H1 (cell line): Measurements from ENCODE around the gene MCM3AP. TPM values are rescaled to one million over a fixed set of nuclear protein-coding genes. Genes with fewer than 3 reads are reported as not detected.

Source experiments
- CTCF ChIA-PET: fragments of 300-600 bp; sonication (Branson Sonifier 250); formaldehyde crosslinking; loops from one replicate; lab custom pipeline; 2021; ENCODE audit not compliant: partially characterized antibody; lab: Charles Lee
- POLR2A ChIA-PET: fragments of 300-600 bp; sonication (Branson Sonifier 250); formaldehyde crosslinking; loops from one replicate; lab custom pipeline; 2021; ENCODE audit warnings: inconsistent platforms; ENCODE audit not compliant: partially characterized antibody; lab: Charles Lee
- DNase-seq, 2 experiments: peaks; one replicate each; pipeline versions ENCODE4 v3.0.0 to v3.0.0-alpha.2; 2010 to 2022; ENCODE audit warnings: low spot score in 2 of 2, low read depth in 1 of 2, mixed read lengths in 1 of 2
- FAIRE-seq: peaks from 2 replicates; lab custom pipeline; 2011; peaks lifted over from hg19 to GRCh38; lab: Jason Lieb, UNC
- H2AFZ ChIP-seq: 2 replicates; pipeline ENCODE4 v1.8.1; 2012; ENCODE audit warnings: low read length, inconsistent platforms
- H2AK5ac ChIP-seq: 2 replicates; pipeline ENCODE4 v1.6.1; 2013; ENCODE audit warnings: low read depth, low read length
- H2BK120ac ChIP-seq: replicated peaks from 2 replicates; pipeline ENCODE3; 2013; ENCODE audit warnings: low read depth, low read length, inconsistent platforms
- H2BK12ac ChIP-seq: 2 replicates; pipeline ENCODE4 v1.6.1; 2013; ENCODE audit warnings: low read depth, low read length
- H2BK15ac ChIP-seq: 2 replicates; pipeline ENCODE4 v1.6.1; 2013; ENCODE audit warnings: low read length
- H2BK20ac ChIP-seq: 2 replicates; pipeline ENCODE4 v1.6.1; 2013; ENCODE audit warnings: low read length
- H2BK5ac ChIP-seq: 2 replicates; pipeline ENCODE4 v1.6.1; 2013; ENCODE audit warnings: low read depth, low read length
- H3K14ac ChIP-seq: 2 replicates; pipeline ENCODE4 v1.6.1; 2013; ENCODE audit warnings: inconsistent platforms; ENCODE audit not compliant: insufficient read length
- H3K18ac ChIP-seq: 2 replicates; pipeline ENCODE4 v1.6.1; 2013; ENCODE audit warnings: low read length; ENCODE audit errors: extremely low read depth
- H3K23ac ChIP-seq: 2 replicates; pipeline ENCODE4 v1.6.1; 2013; ENCODE audit warnings: inconsistent platforms; ENCODE audit not compliant: insufficient read length
- H3K23me2 ChIP-seq: 2 replicates; pipeline ENCODE4 v1.6.1; 2013; ENCODE audit warnings: low read depth, low read length
- H3K27ac ChIP-seq: 2 replicates; pipeline ENCODE4 v1.6.1; 2011; ENCODE audit warnings: low read depth, low read length, inconsistent platforms
- H3K27me3 ChIP-seq, 4 experiments: replicated peaks in 1 of 4; 1 replicate in 1 of 4; 2 replicates in 3 of 4; pipeline versions ENCODE4 v1.6.1 to v1.8.1; 2011 to 2013; ENCODE audit warnings: low read length in 3 of 4, mild to moderate bottlenecking in 3 of 4, inconsistent platforms in 2 of 4, mixed read lengths in 2 of 4, moderate library complexity in 1 of 4; ENCODE audit not compliant: control insufficient read depth in 3 of 4, insufficient read depth in 3 of 4; ENCODE audit errors: extremely low read depth in 1 of 4
- H3K36me3 ChIP-seq, 4 experiments: 2 replicates each; pipeline versions ENCODE4 v1.6.1 to v1.8.1; 2011 to 2013; ENCODE audit warnings: mild to moderate bottlenecking in 4 of 4, low read length in 3 of 4, moderate library complexity in 2 of 4, control low read depth in 1 of 4, inconsistent platforms in 1 of 4; ENCODE audit not compliant: insufficient read depth in 4 of 4, control insufficient read depth in 2 of 4
- H3K4ac ChIP-seq: replicated peaks from 2 replicates; pipeline ENCODE3; 2013; ENCODE audit warnings: low read length, low read depth, mixed read lengths, inconsistent platforms; ENCODE audit not compliant: insufficient read length
- H3K4me1 ChIP-seq, 4 experiments: replicated peaks in 1 of 4; 1 replicate in 1 of 4; 2 replicates in 3 of 4; pipeline versions ENCODE4 v1.6.1 to v1.8.1; 2011 to 2013; ENCODE audit warnings: low read length in 3 of 4, inconsistent platforms in 2 of 4, mixed read lengths in 1 of 4; ENCODE audit not compliant: insufficient read depth in 4 of 4, control insufficient read depth in 3 of 4
- H3K4me2 ChIP-seq, 2 experiments: 2 replicates each; pipeline versions ENCODE4 v1.6.1 to v1.8.1; 2011 to 2013; ENCODE audit warnings: low read depth in 2 of 2, low read length in 2 of 2, control low read depth in 1 of 2, inconsistent platforms in 1 of 2, mild to moderate bottlenecking in 1 of 2; ENCODE audit not compliant: insufficient read depth in 1 of 2
- H3K4me3 ChIP-seq, 4 experiments: fragments of 200-600, 300-600 bp in 1 of 4; sonication (generic), shearing (Covaris generic), sonication (Bioruptor Twin) in 1 of 4; 2 replicates each; pipeline versions ENCODE4 v1.5.1 to v1.8.1; 2011 to 2016; ENCODE audit warnings: low read length in 4 of 4, low read depth in 3 of 4, control low read depth in 2 of 4, inconsistent platforms in 2 of 4, mild to moderate bottlenecking in 2 of 4, mixed read lengths in 1 of 4, moderate library complexity in 1 of 4; ENCODE audit not compliant: insufficient read depth in 2 of 4; ENCODE audit errors: extremely low read depth in 1 of 4
- H3K56ac ChIP-seq: replicated peaks from 2 replicates; pipeline ENCODE3; 2013; ENCODE audit warnings: low read depth, mild to moderate bottlenecking, mixed read lengths, low read length, inconsistent platforms; ENCODE audit not compliant: insufficient read length
- H3K79me1 ChIP-seq: 2 replicates; pipeline ENCODE4 v1.6.1; 2013; ENCODE audit warnings: low read depth, low read length, control low read depth
- H3K79me2 ChIP-seq, 2 experiments: 2 replicates each; pipeline versions ENCODE4 v1.6.1 to v1.8.1; 2012 to 2013; ENCODE audit warnings: low read length in 2 of 2, mild to moderate bottlenecking in 2 of 2, inconsistent platforms in 1 of 2; ENCODE audit not compliant: insufficient read depth in 2 of 2, control insufficient read depth in 1 of 2
- H3K9ac ChIP-seq, 4 experiments: replicated peaks in 1 of 4; 1 replicate in 1 of 4; 2 replicates in 3 of 4; pipeline versions ENCODE4 v1.6.1 to v1.8.1; 2011 to 2013; ENCODE audit warnings: low read depth in 3 of 4, low read length in 3 of 4, control low read depth in 2 of 4, mild to moderate bottlenecking in 2 of 4, moderate library complexity in 2 of 4, inconsistent platforms in 1 of 4; ENCODE audit errors: extremely low read depth in 1 of 4
- H3K9me3 ChIP-seq, 2 experiments: 2 replicates each; pipeline versions ENCODE4 v1.6.1 to v1.8.1; 2012 to 2013; ENCODE audit warnings: mild to moderate bottlenecking in 2 of 2, moderate library complexity in 2 of 2, control low read depth in 1 of 2, inconsistent platforms in 1 of 2, low read depth in 1 of 2, low read length in 1 of 2, mixed read lengths in 1 of 2; ENCODE audit not compliant: insufficient read depth in 2 of 2
- H4K20me1 ChIP-seq, 2 experiments: replicated peaks in 1 of 2; 2 replicates each; pipeline versions ENCODE3 to v1.8.1; 2011 to 2013; ENCODE audit warnings: inconsistent platforms in 2 of 2, low read length in 2 of 2, mild to moderate bottlenecking in 1 of 2; ENCODE audit not compliant: insufficient read depth in 2 of 2, control insufficient read depth in 1 of 2
- H4K5ac ChIP-seq: 2 replicates; pipeline ENCODE4 v1.6.1; 2013; ENCODE audit warnings: low read length, low read depth, mixed read lengths, inconsistent platforms; ENCODE audit not compliant: insufficient read length
- H4K8ac ChIP-seq: 2 replicates; pipeline ENCODE4 v1.8.0; 2013; ENCODE audit warnings: mild to moderate bottlenecking, moderate library complexity, low read length, inconsistent platforms; ENCODE audit not compliant: insufficient read depth; ENCODE audit errors: extremely low read depth
- H4K91ac ChIP-seq: replicated peaks from 2 replicates; pipeline ENCODE3; 2013; ENCODE audit warnings: low read length, mixed read lengths, inconsistent platforms; ENCODE audit not compliant: insufficient read length
- ATF3 ChIP-seq: IDR thresholded peaks from 2 replicates; pipeline ENCODE4 v1.6.1; 2011; ENCODE audit warnings: low read depth, mild to moderate bottlenecking, low read length; ENCODE audit not compliant: insufficient read depth
- BACH1 ChIP-seq: IDR thresholded peaks from 2 replicates; pipeline ENCODE4 v1.6.1; 2012; ENCODE audit warnings: low read length, improper control_type of control experiment
- CHD1 ChIP-seq: IDR thresholded peaks from 2 replicates; pipeline ENCODE4 v1.6.1; 2012; ENCODE audit warnings: low read depth, low read length, improper control_type of control experiment
- CHD2 ChIP-seq: IDR thresholded peaks from 2 replicates; pipeline ENCODE4 v1.6.1; 2012; ENCODE audit warnings: low read length, improper control_type of control experiment
- CTBP2 ChIP-seq: IDR thresholded peaks from 2 replicates; pipeline ENCODE4 v1.7.0; 2011; ENCODE audit warnings: borderline replicate concordance, mild to moderate bottlenecking, moderate library complexity, mixed read lengths, low read length; ENCODE audit not compliant: insufficient read depth, insufficient read length
- EZH2 ChIP-seq: fragments of 200-600 bp; sonication (generic); IDR thresholded peaks from 2 replicates; pipeline ENCODE4 v1.7.1; 2012; ENCODE audit warnings: low read depth, mild to moderate bottlenecking, moderate library complexity, low read length, inconsistent platforms; ENCODE audit not compliant: severe bottlenecking
- JUND ChIP-seq: IDR thresholded peaks from 2 replicates; pipeline ENCODE4 v1.6.1; 2011; ENCODE audit warnings: mild to moderate bottlenecking, improper control_type of control experiment, low read length
- KDM5A ChIP-seq: fragments of 200-600 bp; IDR thresholded peaks from 2 replicates; pipeline ENCODE4 v1.7.1; 2012; ENCODE audit warnings: mild to moderate bottlenecking, low read length, inconsistent platforms, mixed read lengths
- NANOG ChIP-seq: IDR thresholded peaks from 2 replicates; pipeline ENCODE4 v1.6.1; 2011; ENCODE audit warnings: low read length, low read depth, mild to moderate bottlenecking, inconsistent platforms; ENCODE audit not compliant: insufficient read depth, poor library complexity, severe bottlenecking
- POLR2A ChIP-seq, 2 experiments: IDR thresholded peaks; 1 replicate in 1 of 2; 2 replicates in 1 of 2; pipeline ENCODE4 v1.6.1; 2011; ENCODE audit warnings: low read depth in 2 of 2, low read length in 2 of 2, mild to moderate bottlenecking in 2 of 2; ENCODE audit errors: control extremely low read depth in 1 of 2
- RXRA ChIP-seq: IDR thresholded peaks from 2 replicates; pipeline ENCODE4 v1.6.1; 2011; ENCODE audit warnings: low read depth, mild to moderate bottlenecking, low read length, moderate library complexity; ENCODE audit not compliant: insufficient read depth
- SUZ12 ChIP-seq: fragments of 200-600 bp; sonication (generic); IDR thresholded peaks from 2 replicates; pipeline ENCODE4 v1.6.1; 2012; ENCODE audit warnings: mild to moderate bottlenecking, inconsistent platforms, low read length, moderate library complexity, mixed read lengths
- TAF7 ChIP-seq: optimal IDR thresholded peaks from 2 replicates; pipeline ENCODE3; 2011; ENCODE audit warnings: low read depth, mild to moderate bottlenecking, inconsistent platforms, low read length, moderate library complexity, borderline replicate concordance
- TCF12 ChIP-seq: IDR thresholded peaks from 2 replicates; pipeline ENCODE4 v1.6.1; 2011; ENCODE audit warnings: low read depth, mild to moderate bottlenecking, low read length
- WGBS, 2 experiments: shearing (Covaris generic) in 1 of 2; methylation state at CpG; one replicate each; pipeline versions ENCODE4 v1.1.6 to v1.1.7; 2013 to 2015; ENCODE audit warnings: low lambda C conversion rate in 2 of 2, mixed read lengths in 2 of 2, inconsistent platforms in 1 of 2, low coverage in 1 of 2, missing lambda C conversion rate in 1 of 2; ENCODE audit not compliant: insufficient replicate concordance in 2 of 2, insufficient coverage in 1 of 2, insufficient read length in 1 of 2; ENCODE audit errors: extremely low coverage in 1 of 2, missing lambda C conversion rate in 1 of 2; 5-methylcytosine and 5-hydroxymethylcytosine counted together
- polyA plus RNA-seq, 7 experiments: library from polyadenylated mRNA; depleted of rRNA in 3 of 7; stranded (reverse) in 5 of 7; unstranded in 2 of 7; fragments of >200 nt in 5 of 7; fragments of 200-250 nt in 2 of 7; gene quantifications; 1 replicate in 5 of 7; 2 replicates in 1 of 7; 4 replicates in 1 of 7; pipeline versions ENCODE4 v1.2.1 to v1.2.3, GENCODE V29; 2011 to 2013; ENCODE audit warnings: missing spikeins in 2 of 7, mixed read lengths in 2 of 7
- total RNA-seq: library from RNA; stranded (reverse); fragmentation: NEBNext Ultra II Directional; extraction: Animal tissue kit (Norgen Biotek cat#: 25700); gene quantifications from 2 replicates; pipeline ENCODE4 v1.2.1, GENCODE V29; 2021

Gene MCM3AP
- total and polyA plus RNA-seq, 2 of the 8 experiments (the other 6 are each of a cell fraction or from before 2014, with no cell fraction given), result 37.2 to 119 TPM

GRCh38 chr21:46255166-46255565 lies 30.2 kb downstream of the MCM3AP start:
- Histone ChIP-seq H2BK20ac (no peak overlapping the region), H3K56ac (no peak overlapping the region), H3K14ac (no peak overlapping the region), H2BK120ac (no peak overlapping the region), H2BK12ac (no peak overlapping the region), H4K20me1 (peaks cover 5 to 7% of the 10 kb centered on the region in 2 experiments), H3K18ac (no peak overlapping the region), H3K23ac (no peak overlapping the region), H3K23me2 (no peaks in the 10 kb centered on the region), H4K5ac (no peak overlapping the region), H3K4me3 (no peak overlapping the region), H2BK5ac (no peak overlapping the region), H2BK15ac (no peak overlapping the region), H4K8ac (no peak overlapping the region), H3K27ac (no peak overlapping the region), H3K27me3 (no peaks in the 10 kb centered on the region), H3K4me2 (no peak overlapping the region), H2AK5ac (no peak overlapping the region), H3K79me1 (no peaks in the 10 kb centered on the region), H3K9me3 (no peaks in the 10 kb centered on the region), H4K91ac (no peak overlapping the region), H3K36me3 (peaks cover 23 to 88% (median 60%) of the 10 kb centered on the region in 4 experiments), H3K79me2 (no peaks in the 10 kb centered on the region), H3K4ac (no peak overlapping the region), H2AFZ (no peak overlapping the region), H3K4me1 (no peaks in the 10 kb centered on the region), H3K9ac (no peak overlapping the region)
- DNase-seq (no peak), FAIRE-seq (no peak)
- ChIA-PET POLR2A (interaction anchor here (1.4 to 1.6 kb wide), 2 partner anchors 11 to 17 kb away, joined by 3 to 4 read pairs; no protein-coding TSS in a partner anchor), CTCF (interaction anchor here (0.5 to 2.3 kb wide), 4 partner anchors 9 to 104 kb away, joined by 3 to 13 read pairs (median 4); no protein-coding TSS in a partner anchor)
- 92% methylated on average over 11 of the region's 11 CpGs; no CpG with 5 or more reads in 1 of the 2 experiments for WGBS, 2 experiments
- TF ChIP-seq CTBP2 (no peak), CHD1 (no peak), RXRA (no peak), SUZ12 (no peak), JUND (no peak), POLR2A (IDR thresholded peaks at IDR 0.05; ENCODE audit: control extremely low read depth in 1 of 2, low read depth in 2 of 2, low read length in 2 of 2) (no peak), EZH2 (no peak), TCF12 (no peak), KDM5A (no peak), CHD2 (no peak), NANOG (no peak), BACH1 (no peak), ATF3 (no peak), TAF7 (no peak)
